Activated naive CD4-positive, alpha-beta T cell treated with anti-CD3 and anti-CD28 coated beads, Interleukin-2, amount 50 U/mL, for 16 hours (primary cell): ENCODE measurements around the gene SFT2D3.
"Not testable (repeated sequence)": the region's sequence is repeated elsewhere in the genome, so short reads cannot be mapped to it uniquely, and the experiment has no call there.

ENCODE experiments used
- DNase-seq: peaks from one replicate; pipeline ENCODE4 v3.0.0-alpha.2; 2020

Gene SFT2D3

DNA sequence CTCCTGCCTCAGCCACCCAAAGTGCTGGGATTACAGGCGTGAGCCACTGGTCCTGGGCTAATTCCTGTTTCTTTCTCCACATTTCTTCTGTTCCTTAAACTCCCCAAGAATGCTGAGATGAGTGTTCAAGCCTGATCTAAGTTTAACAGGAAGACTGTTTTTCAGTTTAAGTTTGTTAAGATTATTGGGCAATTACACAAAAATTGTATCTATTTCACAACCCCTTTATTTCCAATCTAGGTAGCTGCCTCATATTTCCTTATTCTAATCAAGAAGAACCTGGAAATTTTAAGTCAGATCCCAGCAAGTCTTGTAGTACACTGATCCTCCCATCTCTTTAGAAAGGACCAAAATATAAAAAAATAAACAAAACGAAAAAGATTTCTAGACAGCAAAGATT lies 11.7 kb downstream of the SFT2D3 start:
- no peak for DNase-seq

DNA sequence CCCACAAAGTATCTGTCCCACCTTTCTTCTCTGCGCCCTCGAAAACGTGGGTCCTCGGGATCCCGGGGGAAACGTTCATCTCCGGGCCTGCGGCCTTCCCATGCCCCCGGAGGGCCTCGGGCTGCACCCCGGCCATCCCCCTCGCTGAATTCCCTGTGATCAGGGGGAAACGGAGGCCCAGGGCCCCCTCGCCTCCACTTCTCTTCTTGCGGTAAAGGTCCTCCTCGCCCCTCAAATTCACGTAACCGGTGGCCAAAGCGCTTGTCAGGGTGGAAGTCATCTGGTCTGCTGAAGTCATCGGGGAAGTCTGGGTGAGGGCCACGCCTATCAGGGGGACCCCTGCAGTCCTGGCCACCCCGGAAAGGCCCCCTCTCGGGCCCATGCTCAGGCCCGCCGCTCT lies 12.3 kb downstream of the SFT2D3 start:
- no peak for DNase-seq

DNA sequence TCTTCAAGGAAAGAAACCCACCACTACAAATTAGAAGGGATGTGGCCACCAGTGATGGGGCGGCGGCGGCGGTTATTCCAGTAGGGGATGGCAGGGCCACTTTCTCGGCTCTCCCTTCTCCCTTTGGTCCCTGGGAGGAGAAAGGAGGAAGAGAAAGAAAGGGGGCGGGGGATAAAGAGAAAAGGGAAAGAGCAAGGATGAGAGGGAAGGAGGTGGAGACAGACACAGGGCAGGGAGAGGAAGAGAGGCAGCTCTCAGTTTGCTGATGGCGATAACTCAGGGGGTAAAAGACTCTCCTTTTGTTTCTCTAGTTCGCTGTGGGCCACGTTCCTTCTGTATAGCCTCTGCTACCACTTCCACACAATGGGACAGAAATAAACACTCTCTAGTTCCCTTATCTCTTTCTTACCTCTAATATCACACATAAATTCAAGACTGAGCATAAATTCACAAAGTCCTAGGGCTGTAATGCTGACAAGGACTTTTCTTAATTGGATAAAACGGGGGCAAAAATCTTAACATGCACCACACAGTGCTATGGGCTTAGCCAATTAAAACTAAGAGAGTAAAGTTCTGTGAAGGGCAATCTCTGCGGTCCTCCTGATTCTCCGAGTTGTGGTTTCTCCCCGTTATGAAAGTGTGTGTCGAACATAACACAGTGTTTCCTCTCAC lies 14.6 kb downstream of the SFT2D3 start:
- no peak for DNase-seq

DNA sequence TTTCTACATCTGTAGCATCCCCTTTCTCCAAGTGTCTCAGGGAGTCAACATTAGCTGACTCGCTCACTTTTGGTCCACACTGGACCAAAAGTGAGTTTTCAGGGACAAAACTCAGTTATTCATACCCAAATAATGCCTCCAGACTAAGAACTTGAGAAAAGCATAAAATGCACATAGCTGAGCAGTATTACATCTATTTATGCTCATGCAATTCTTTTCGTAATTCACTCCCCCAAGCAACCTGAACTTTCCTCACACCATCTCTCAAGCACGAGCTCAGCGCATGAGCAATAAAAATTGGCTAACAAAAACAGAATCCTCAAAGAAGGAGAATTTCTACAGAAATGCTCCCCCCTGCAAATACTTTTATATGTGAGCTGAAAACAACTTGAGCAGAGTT lies 17.0 kb downstream of the SFT2D3 start:
- DNase-seq = no peak

DNA sequence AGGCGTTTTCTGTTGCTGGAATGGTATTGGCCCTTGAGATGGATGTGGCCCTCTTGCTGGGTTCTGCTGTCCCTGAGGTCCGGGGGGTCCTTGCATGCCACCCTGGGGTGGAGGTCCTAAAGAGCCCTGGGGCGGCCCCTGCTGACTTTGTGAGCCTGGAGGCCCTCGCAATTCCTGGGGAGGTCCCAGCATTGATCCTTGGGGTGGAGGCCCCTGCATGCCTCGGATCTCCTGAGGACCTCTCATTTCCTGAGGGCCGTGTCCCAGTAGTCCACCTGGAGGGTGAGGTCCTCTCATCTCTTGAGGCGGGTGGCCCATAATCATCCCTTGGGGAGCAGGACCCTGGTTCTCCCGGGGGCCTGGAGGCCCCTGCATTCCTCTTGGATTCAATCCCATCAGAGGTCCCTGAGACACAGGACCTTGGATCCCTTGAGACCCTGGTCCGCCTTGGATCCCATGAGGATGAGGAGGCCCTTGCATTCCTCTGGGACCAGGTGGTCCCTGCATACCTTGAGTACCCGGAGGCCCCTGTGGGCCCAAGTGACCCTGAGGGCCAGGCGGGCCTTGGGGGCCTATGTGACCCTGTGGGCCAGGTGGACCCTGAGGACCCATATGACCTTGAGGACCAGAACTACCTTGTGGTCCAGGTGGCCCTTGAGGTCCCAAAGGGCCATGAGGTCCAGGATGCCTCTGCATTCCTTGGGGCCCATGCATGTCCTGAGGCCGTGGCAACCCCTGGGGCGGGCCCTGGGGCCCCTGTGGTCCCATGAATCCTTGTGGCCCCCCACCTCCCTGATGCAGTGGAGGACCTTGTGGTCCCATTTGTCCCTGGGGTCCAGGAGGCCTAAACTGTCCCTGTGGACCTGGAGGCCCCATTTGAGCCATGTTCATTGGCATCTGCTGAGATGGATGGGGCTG lies 18.3 kb downstream of the SFT2D3 start:
- DNase-seq = no peak

DNA sequence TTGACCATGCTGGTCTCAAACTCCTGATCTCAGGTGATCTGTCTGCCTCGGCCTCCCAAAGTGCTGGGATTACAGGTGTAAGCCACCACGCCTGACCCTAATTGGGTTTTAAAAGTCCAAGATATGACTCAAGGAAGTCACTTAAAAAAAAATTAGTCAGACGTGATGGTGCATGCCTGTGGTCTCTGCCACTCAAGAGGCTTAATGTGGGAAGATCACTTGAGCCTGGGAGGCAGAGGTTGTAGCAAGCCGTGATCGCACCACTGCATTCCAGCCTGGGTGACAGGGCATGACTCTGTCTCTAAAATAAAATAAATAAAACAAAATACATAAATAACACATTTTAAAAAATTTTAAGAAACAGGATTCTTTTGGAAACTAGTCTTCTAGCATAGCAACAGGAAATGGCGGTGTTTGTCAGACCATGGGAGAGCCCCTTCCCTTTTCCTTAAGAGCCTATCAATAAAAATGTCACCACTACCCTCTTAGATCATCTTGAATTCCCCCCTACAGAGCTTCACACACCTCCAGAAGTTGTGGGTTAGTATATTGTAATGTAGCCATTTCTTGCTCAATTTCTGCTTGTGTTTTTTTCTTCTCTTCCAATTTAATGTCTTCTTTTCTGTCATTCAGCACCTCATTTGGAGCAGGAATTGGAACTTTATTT lies 20.1 kb downstream of the SFT2D3 start:
- no peak for DNase-seq

DNA sequence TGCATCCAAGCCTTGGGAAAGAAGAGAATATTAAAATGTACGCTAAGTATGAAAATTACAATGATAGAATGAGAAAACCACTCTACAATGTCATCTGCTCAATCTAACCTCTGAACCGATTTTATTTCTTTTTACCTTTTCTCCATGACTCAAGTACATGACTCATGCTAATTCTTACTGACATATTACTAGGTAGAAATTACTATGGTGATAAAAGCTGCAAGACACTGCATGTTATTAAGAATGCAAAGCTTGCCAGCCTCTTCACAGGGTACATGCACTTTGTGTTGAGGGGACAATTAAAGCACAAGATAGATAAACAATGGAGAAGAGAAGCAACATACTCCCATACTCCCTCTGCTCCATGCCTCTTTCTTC lies 20.7 kb downstream of the SFT2D3 start:
- DNase-seq = no peak

DNA sequence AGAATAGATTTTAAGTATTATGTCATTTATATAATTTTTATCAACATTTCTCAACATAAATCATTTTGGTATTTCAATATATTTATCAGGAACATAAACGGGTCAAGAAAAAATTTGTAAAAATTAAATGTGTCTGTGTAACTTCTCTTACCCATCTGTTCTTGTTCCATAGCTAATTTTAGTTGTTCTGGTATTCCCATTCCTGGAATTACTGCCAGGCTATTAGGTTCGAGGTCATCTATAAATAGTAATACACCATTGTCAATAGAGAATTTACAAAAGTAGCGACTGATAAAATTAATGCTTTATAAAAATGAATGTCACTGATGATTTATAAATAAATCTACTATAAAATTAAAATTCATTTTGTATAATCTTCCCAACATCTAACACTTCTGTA lies 21.5 kb downstream of the SFT2D3 start:
- DNase-seq = no peak

DNA sequence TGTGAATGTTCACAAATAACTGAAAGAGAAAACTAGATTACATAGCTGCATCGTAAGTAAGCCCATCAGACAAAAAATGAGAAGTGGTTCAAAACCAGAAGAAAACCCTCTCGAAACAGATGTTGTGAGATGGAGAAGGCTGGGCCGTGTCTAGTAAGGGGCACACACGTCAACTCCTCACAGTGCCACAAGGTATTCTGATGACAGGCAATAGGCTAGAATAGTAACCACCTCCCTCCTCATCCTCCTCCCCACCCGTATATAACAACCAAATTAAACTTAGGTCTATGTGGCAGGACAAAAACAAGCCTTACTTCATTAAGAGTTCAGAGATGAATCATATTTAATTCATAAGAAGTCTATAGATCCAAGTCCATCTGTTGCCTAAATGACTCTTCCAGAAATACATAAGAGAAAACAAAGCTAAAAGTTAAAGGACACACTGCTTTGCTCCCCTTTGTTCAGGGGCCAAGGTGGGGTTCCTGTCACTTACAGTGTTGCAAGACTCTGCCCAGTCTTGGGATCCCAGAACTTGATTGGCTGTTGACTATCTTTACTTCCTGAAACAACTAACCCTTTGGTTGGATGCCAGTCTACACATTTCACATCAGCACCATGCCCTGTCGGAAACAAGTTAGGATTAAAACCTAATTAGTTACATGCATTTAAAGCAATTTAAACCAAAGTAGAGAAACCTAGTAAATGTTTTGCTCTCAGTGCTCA lies 25.0 kb downstream of the SFT2D3 start:
- DNase-seq = no peak

DNA sequence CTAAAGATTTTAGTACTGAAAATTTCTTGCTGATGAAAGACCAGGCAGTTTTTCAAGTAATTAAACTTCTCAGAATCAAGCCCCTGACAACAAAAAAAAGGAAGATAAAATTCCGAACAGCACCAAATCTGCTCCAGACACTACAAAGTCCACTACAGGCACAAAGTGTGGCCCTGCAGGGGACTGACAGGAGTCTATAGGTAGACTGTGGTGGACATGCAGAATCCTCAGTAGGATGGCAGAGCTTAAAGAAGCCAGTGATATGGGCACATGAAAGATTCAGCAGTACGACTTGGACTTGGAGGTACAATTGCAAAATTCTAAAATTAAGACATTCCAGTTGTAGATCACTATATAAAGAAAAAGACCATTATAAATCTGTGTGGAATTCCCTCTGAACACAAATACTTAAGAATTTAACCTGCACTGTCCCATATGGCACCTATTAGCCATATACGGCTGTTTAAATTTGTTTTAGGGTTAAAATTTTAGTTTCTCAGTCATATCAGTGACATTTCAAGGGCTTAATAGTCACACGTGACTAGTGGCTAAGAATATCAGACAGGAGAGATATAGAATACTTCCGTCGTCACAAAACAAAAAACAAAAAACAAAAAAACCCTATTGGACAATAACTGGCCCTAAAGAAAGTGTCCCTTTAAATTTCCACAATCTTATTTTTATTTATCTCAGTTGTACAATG lies 32.0 kb downstream of the SFT2D3 start:
- no peak for DNase-seq

DNA sequence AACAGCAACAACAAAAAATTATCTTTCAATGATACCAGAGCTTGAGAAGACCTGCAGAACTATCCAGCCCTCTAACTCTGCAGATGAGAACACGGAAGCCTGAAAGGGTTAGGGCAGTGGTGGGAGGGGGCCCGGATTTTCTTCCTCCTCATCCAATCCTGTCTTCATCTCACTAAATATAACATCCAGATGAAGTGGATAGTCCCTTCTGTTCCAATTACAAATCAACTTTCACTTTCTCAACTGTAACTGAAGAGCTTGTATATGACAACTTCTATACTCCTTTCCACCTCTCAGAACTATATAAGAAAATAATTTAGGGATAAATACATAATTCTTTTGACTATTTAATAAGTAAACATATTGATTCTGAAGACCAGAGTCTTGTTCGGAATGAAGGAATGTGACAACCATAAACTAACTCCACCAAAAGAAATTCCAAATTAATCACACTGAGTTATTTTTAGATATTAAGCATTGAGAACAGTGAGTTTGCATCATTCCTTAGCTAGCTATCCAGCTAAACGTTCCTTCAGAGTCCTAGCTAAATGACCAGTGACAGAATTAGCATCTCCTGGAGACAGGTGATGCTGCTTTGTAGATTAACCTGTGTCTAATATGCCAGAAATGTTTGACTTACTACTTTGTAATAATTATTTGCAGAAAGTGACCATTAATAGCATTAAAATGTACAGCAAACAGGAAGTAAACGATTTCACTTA lies 32.7 kb downstream of the SFT2D3 start:
- no peak for DNase-seq

DNA sequence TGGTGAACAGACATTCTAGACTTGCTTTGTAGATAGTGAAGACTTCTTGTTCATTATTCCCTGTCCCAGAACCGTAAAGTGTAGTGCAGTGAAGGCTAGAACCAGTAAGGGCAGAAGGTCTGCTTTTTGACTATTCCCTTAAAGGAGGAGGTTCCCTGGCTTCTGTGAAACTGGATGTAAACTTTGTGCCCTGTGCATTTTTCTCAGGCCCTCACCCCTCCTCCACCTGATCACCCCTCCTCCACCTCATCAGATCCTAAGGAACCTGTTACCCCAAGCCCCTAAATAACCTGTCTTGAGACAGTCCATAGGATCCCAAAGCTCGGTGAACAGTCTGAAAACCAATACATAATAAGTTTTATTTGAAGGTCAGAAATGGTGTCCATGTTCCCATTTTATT lies 33.7 kb downstream of the SFT2D3 start:
- no peak for DNase-seq

DNA sequence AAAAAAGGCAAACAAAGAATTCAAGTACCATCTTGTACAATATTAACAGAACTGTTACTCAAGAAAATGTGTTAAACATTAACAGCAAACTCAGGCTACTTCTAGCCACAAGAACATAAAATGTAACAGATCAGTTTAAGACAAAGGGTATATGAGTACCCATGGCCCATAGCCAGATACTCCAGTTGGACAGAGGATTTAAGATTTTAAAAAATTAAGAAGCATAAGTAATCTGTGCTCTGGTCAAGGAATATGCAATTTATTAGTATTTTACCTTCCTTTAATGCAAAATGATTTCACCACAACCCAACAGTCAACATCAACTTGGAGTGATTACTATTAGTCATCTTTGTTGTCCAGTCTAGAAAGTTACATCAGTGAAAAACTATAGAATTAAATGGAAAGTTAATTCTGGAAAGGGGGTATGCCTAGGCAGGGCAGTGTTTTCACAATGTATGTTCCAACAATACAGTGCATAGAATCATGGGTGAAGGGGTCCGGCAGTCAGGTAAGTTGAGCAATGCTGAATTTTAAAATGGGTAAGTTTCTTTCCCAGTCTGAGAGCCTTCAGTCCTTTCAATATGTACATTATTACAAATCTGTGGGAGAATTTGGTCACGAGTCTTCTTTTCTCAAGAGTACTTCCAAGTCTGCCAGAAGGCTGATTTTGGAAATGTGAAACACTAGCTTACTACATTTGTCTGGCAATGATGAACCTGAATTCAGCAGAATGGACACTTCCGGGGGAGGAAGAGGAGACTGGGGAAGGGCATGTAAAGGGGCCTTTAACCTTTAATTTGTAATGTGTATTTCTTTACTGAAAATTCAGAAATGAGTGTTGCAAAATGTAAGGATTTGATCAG lies 34.5 kb downstream of the SFT2D3 start:
- DNase-seq = no peak

DNA sequence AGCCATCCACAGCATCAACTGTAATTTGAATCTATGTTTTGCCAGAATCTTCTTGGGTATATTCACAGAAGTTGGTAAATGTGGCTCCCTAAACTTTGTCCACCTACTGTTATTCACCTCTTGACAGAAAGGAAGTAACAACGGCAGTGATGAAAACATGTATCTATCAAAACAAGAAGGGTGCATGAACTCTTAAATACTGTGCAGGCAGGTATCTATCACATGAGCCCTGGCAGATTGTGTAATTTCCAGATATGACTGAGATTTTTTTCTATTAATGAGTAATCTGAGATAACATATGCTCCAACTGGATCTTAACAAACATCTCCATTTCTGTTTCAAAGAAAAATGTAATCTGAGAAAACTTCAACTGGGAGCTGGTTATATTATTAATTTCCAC lies 36.6 kb downstream of the SFT2D3 start:
- DNase-seq = no peak

DNA sequence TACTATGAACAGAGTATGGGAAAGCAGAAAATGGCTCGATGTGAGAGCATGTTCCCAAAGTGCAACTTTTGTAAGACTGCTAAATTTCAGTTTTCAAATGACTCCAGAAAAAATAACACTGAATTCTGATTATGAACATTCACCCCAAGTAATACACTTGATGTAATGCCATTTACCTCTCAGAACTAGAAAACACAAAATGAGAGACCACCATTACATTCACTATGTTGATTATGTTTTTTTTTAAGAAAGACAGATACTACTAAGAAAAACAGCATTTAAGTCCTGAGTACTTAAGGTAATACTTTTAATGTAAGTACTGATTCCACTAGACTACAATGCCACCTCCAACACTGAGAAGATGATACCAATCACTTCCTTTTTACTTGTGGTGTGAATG lies 38.5 kb downstream of the SFT2D3 start:
- DNase-seq = no peak

DNA sequence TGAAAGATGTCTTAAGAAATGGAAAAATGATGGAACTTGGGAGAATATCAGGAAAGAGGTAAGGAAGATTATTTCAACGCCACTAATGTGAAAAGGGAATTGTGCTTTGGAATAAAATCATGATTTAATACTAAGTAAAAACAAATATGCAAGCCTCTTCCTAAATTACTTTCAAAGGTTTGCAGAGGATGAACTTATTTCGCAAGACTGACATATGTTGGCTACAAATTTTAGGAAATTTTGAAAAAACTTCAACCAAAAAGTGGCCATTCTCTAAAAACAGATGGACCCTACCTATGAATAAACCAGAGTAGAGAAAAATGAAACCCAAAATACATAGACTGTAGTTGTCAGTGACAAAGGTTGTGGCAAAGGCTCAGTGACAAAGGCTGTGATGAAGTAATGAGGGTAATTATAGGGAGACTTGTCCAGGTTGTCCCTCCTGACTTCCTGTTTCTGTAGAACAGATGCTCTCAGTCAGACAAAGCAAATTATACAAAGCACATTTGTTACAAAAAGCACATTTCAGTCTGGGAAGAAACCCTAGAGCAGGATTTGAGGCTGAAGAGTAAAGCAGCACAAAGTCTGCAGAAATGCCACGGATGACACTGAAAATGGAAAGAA lies 39.5 kb downstream of the SFT2D3 start:
- DNase-seq = no peak

DNA sequence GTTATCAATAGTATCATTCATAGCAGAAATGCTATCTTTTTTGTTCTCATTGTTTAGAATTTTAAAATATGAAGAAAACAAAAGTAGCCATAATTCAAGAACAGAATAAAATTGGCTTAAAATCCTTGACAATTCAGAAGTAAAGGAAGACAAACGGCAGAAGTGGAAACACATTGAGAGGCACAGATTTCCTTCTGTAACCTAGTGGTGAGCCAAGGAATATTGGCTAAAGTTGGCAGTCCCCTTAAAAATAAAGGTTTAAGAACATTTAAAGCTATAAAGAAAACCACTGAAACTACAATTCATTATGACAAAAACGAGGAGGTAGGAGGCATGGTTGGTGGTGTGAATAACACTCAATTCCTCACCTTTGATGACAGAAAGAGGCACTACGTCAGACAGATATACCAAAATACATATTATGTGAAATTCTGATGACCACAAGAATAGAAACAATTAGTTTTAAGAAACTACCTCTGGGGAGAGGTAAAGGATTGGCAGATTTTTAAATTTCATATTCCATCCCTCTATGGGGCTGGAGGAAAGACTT lies 42.3 kb downstream of the SFT2D3 start:
- DNase-seq = no peak

DNA sequence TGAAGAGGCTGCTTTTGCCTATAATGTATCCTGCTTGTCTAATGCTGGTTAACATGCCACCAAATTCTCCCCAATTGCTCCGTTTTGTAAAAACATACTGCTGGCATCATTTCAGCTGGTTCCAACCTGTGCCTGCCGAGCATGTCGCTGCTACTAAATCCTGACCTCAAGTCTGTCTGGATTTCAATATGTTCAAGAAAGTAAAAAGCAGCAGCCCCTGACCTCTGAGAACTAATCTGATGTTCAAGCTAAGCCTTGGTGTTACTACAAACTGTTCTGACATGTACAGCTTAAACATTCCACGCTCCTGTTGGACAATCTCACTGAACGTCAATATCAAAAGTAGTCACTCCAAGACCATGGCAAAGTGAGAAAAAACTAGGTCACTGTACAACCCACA lies 46.3 kb downstream of the SFT2D3 start:
- DNase-seq = no peak

DNA sequence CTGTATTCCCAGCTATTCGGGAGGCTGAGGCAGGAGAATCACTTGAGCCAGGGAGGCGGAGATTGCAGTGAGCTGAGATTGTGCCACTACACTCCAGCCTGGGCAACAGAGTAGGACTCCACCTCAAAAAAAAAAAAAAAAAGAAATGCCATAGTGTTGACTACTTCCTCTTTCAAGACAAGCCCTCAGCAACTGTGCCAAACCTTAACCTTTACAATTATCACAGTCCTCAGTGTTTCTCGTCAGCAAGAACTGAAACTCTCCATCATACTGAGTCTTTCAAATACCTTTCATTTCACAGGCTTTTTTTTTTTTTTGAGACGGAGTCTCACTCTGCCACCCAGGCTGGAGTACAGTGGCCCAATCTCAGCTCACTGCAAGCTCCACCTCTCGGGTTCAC lies 48.2 kb downstream of the SFT2D3 start:
- not testable (repeated sequence) for DNase-seq

DNA sequence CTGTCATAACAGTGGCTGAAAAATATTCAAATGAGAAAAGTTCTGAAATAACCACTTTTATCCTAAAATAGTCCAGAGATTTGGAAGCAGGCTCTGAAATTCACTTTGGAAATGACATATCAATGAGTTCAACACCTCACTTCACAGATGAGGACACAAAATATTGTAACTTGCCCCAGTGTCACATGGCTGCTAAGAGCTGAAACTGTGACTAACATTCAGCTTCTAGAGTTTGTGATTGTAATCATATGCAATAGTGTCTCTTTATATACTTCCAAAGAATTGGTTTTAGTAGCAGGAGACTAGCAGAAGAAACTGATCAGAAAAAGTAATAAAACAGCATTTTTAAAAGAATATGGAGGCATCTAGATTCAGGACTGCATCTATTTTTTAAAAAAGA lies 52.1 kb downstream of the SFT2D3 start:
- no peak for DNase-seq
